ENCODE data around the gene PLAAT5. TPM values are rescaled to one million over a fixed set of nuclear protein-coding genes. Genes with fewer than 3 reads are reported as not detected.
A peak's percentile ranks its signal among the peaks of the same experiment; 100 is the strongest.

PLAAT5 gene
- polyA plus RNA-seq, 2 of the 4 experiments (the other 2 are of a cell fraction), result 0.04 to 0.12 TPM

- ChIA-PET CTCF (interaction anchor here (1.6 kb wide), 1 partner anchor 9 kb away, joined by 4 read pairs; no protein-coding TSS in a partner anchor), POLR2A (no interaction called here)
- TF ChIP-seq MAFK (IDR thresholded peaks at IDR 0.05; ENCODE audit: partially characterized antibody) (no peak), FOXS1 (CRISPR knock-in tag; IDR thresholded peaks at IDR 0.05) (no peak)
- TF ChIP-seq, protein P1, sequence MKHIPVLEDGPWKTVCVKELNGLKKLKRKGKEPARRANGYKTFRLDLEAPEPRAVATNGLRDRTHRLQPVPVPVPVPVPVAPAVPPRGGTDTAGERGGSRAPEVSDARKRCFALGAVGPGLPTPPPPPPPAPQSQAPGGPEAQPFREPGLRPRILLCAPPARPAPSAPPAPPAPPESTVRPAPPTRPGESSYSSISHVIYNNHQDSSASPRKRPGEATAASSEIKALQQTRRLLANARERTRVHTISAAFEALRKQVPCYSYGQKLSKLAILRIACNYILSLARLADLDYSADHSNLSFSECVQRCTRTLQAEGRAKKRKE (CRISPR knock-in tag; IDR thresholded peaks at IDR 0.05; ENCODE audit: low read depth), result no peak
- Histone ChIP-seq H3K4me2 (no peak overlapping the region), H3K9me3 (no peaks in the 10 kb centered on the region), H3K4me1 (no peaks in the 10 kb centered on the region; the same call in 2 of the 3 replicates), H3K27ac (no peak overlapping the region), H3K4me3 (no peak overlapping the region)
- 93% methylated on average over 6 of the region's 6 CpGs for WGBS (ENCODE audit: missing lambda C conversion rate)
- ATAC-seq (no peak), DNase-seq (ENCODE audit: low read depth in 1 of 2, low spot score in 1 of 2) (no peak), FAIRE-seq (no peak)
These were observed 25.1 kb upstream of the PLAAT5 start for GRCh38 chr11:63516109-63516508.

DNA sequence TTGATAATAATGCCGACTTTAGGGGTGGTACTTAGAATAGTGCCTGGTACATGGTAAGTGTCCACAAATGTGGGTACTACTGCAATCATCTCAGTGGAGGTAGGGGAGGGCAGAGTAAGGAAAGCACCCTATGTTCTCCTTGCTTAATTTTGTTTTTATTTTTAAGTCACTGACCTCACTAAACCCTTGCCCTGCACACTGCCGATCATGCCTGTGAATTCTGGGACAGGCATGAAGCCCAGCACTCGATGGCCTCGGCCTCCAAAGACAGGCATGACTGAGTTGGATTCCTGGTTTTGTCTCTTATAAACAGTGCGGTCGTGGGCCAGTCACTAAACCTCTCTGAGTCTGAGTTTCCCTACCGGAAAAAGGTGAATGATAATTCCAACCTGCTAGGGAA is 21.8 kb upstream of the PLAAT5 start:
- TF ChIP-seq TP53 (CRISPR knock-in tag; IDR thresholded peaks at IDR 0.05) (no peak), POLR2A (IDR thresholded peaks at IDR 0.05; ENCODE audit: low read length) (no peak), EHMT2 (IDR thresholded peaks at IDR 0.05; ENCODE audit: low read depth) (no peak), TFCP2L1 (CRISPR knock-in tag; IDR thresholded peaks at IDR 0.05) (no peak), ZSCAN20 (CRISPR knock-in tag; IDR thresholded peaks at IDR 0.05) (no peak), RCOR1 (IDR thresholded peaks at IDR 0.05; ENCODE audit: low read depth, low read length) (no peak), RNF2 (IDR thresholded peaks at IDR 0.05; ENCODE audit: borderline replicate concordance, low read depth) (no peak), FOSL2 (IDR thresholded peaks at IDR 0.05) (no peak), FOSL2 (CRISPR knock-in tag; IDR thresholded peaks at IDR 0.05) (no peak), CHD4 (IDR thresholded peaks at IDR 0.05; ENCODE audit: borderline replicate concordance) (no peak), MYC (IDR thresholded peaks at IDR 0.05; ENCODE audit: borderline replicate concordance, low read length) (no peak), USF2 (IDR thresholded peaks at IDR 0.05) (no peak), MAFK (IDR thresholded peaks at IDR 0.05; ENCODE audit: partially characterized antibody) (no peak)
- POLR2A ChIA-PET, result no interaction called here
- Histone ChIP-seq H3K9me3 (no peaks in the 10 kb centered on the region), H3K27ac (no peak overlapping the region), H3K4me1 (peaks cover 9% of the 10 kb centered on the region), H3K4me2 (no peak overlapping the region), H3K4me3 (no peak overlapping the region)
- CTCF ChIA-PET, result interaction anchor here (0.7 kb wide), 1 partner anchor 497 kb away, joined by 3 read pairs; the partner anchor contains the start of gene SLC22A8
- FAIRE-seq, result no peak
- ATAC-seq, result no peak
- DNase-seq (ENCODE audit: low read depth in 1 of 2, low spot score in 1 of 2), result no peak
- WGBS (ENCODE audit: missing lambda C conversion rate), result 90% methylated on average over 7 of the region's 7 CpGs

DNA sequence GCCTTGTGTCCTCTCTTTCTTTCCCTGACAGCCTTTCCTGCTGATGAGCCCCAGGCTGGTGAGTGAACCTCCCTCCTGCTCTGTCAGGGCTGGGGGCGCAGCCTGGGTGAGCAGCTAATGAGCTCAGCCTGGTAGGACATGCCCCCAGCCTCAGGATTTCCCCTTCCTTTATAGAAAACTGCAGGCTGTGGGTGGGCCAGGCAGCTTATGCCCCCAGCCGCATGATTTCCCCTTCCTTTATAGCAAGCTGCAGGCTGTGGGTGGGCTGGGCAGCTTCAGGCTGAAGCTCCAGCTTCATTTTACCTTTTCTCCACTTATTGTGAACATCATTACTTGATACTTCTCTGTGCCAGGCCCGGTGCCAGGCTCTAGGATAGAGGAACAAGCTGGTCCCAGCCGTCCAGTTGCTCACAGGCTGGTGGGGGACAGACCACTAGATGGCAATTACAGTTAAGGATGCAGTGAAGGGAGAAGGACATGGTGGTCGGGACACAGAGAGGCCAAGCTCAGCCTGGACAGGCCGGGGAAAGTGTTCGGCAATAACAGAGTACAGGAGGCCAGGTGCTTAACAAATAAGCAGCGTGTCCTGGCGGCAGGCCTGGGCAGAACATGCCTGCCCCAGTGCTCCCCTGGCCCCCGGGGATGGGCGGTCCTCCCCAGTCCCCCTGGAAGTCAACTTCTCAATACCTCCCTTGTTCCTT is 20.2 kb upstream of the PLAAT5 start:
- POLR2A ChIA-PET, result no interaction called here
- CTCF ChIA-PET, result interaction anchor here (0.7 to 5.0 kb wide), 3 partner anchors 8 to 58 kb away, joined by 3 to 29 read pairs (median 3); no protein-coding TSS in a partner anchor
- ATAC-seq (no peak; a peak in 1 of 6 replicates), FAIRE-seq (no peak), DNase-seq (ENCODE audit: low read depth in 1 of 2, low spot score in 1 of 2) (no peak)
- Histone ChIP-seq H3K4me2 (no peak overlapping the region), H3K4me1 (peaks cover 12% of the 10 kb centered on the region), H3K27ac (0 out of 6 replicates have a peak overlapping the region, but pooled peaks of 1 of the 2 experiments have one; percentile 42), H3K4me3 (no peak overlapping the region), H3K9me3 (no peaks in the 10 kb centered on the region)
- 89% methylated on average over 11 of the region's 11 CpGs for WGBS (ENCODE audit: missing lambda C conversion rate)
- no peak for TF ChIP-seq EHMT2 (IDR thresholded peaks at IDR 0.05; ENCODE audit: low read depth)
- no peak for TF ChIP-seq NR3C1 (IDR thresholded peaks at IDR 0.05)
- TF ChIP-seq CHD4 (IDR thresholded peaks at IDR 0.05; ENCODE audit: borderline replicate concordance), result no peak
- no peak for TF ChIP-seq NPAS2 (CRISPR knock-in tag; IDR thresholded peaks at IDR 0.05; ENCODE audit: borderline replicate concordance)
- TF ChIP-seq RFX5 (IDR thresholded peaks at IDR 0.05), result no peak
- TF ChIP-seq GATA3 (IDR thresholded peaks at IDR 0.05; ENCODE audit: borderline replicate concordance), result no peak
- TF ChIP-seq, protein P1 (CRISPR knock-in tag; IDR thresholded peaks at IDR 0.05; ENCODE audit: low read depth), result no peak
- TF ChIP-seq BHLHE40 (IDR thresholded peaks at IDR 0.05; ENCODE audit: low read depth, low read length), result no peak
- no peak for TF ChIP-seq NFE2L2 (conservative IDR thresholded peaks at IDR 0.05; ENCODE audit: low read length)
- TF ChIP-seq ZFP36 (IDR thresholded peaks at IDR 0.05; ENCODE audit: borderline replicate concordance, partially characterized antibody), result no peak
- TF ChIP-seq HOXB13 (CRISPR knock-in tag; IDR thresholded peaks at IDR 0.05; ENCODE audit: low read depth), result no peak
- no peak for TF ChIP-seq MAZ (IDR thresholded peaks at IDR 0.05; ENCODE audit: borderline replicate concordance, low read depth, low read length)
- TF ChIP-seq ZC3H11A (IDR thresholded peaks at IDR 0.05), result no peak

Data from A549 (cell line).